Stimulated activated CD8-positive, alpha-beta memory T cell treated with anti-CD3 and anti-CD28 coated beads, Interleukin-12 subunit alpha, Interleukin-12 subunit beta, amount 100 ng/mL, for 24 hours (primary cell): ENCODE results near the gene PLCL2.
"Not testable (repeated sequence)": the region's sequence is repeated elsewhere in the genome, so short reads cannot be mapped to it uniquely, and the experiment has no call there.

Experiments
- DNase-seq: peaks from one replicate; pipeline ENCODE4 v3.0.0-alpha.2; 2020; ENCODE audit errors: extremely low read depth

PLCL2 gene

DNA sequence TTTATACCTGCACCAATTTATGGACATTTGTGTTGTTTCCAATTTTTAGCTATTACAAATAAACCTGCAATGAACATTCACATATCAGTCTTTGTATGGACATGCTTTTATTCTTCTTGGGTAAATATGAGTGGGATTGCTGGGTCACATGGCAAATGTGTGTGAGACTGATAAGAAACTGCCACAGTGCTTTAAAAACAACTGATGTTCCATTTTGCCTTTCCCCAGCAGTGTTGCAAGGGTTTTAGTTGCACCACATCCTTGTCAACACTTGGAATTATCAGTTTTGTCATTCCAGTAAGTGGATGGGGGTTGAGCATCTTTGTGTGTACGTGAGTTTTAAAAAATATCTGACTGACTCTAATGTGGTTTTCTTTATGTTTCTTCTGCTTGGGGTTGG is 191.2 kb downstream of the PLCL2 start:
- no peak for DNase-seq

DNA sequence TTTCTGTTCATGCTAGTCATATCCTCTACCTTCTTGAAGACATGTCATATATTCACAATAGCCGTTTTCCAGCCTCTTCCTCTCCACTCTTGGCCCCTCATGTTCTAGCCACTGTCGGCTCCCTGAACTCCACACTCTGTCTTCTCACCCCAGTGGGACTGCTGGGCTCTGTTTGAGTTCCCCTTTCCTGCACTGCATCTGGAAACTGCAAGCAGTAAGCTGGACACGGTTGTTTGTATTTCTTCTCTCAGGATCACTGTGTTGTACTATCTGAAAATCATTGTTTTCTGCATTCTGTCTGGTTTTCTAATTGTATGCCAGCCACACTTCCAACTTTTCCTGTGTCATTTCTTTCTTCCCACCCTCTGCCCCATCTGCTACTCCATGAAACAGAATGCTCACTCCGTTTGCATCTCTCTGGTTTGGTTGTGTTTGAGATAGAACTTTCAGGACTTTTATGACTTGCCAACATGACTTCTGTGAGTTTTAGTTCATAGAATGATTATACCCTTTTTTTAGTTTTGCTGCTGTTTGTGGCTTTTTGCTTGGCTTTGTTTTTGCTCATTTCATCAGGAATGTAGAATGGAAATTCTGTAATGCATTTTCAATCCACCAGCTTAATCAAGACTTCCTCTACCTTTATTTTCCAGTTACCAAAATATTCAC is 192.3 kb downstream of the PLCL2 start:
- no peak for DNase-seq

DNA sequence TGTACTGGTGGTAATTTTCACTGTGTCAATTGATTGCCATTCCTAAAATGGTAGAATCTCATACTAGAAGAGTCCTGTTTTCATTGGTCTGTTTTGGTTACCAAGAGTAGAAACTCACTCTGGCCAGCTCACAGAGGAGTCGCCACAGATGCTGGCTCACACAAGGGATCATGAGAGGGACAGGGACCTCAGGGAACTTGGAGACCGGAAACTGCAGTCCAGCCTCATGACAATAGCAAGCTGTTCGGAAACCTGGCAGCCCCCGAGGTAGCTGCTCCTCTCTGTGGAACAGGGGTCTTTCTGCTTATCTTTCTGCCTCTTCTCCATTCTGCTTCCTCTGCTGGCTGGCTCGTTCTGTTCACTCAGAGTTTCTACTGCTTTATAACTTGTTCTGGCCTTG is 192.9 kb downstream of the PLCL2 start:
- no peak for DNase-seq

DNA sequence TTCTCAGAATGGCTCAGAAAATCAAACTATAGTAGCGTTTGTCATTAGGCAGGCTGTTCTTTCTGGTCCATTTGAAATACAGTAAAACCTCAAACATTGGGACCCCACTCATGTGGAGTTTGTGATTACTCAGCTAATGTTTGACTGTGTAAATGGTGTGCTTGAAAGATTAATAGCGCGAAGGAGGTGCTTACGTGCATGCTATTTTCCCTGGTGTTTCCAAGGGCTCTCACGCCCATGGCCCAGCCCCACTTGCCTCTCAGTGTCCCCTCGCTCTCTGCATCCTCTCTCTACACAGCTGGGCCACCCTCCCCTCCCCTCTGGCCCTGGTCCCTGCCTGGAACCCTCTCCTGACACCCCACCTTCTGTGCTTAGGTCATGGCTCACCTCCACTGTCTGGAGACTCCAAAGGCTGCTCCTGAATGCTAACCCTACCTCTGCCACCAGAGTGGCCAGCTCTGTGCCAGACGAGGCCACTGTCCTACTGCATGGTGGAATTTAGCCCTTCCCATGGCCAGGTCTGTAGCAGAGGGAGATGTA is 194.2 kb downstream of the PLCL2 start:
- DNase-seq: no peak

DNA sequence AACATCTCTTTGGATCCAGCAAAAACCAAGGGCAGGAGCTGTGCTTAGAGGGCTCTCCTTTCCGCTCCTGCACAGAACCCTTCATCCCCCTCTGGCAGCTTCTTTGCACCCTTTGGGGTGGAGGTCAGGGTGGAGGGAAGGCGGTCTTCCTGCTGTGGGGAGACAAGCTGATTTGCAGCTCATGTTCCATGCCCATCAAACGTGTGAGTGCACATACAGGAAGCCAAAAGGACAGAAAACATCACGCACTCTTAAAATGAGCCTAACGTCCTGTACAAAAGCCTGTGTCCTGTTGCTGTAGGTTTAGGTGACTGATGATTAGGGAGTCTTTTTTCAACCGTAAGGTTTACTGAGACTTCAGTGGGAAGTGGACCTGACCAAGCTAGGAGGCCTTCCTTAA is 195.2 kb downstream of the PLCL2 start:
- no peak for DNase-seq

DNA sequence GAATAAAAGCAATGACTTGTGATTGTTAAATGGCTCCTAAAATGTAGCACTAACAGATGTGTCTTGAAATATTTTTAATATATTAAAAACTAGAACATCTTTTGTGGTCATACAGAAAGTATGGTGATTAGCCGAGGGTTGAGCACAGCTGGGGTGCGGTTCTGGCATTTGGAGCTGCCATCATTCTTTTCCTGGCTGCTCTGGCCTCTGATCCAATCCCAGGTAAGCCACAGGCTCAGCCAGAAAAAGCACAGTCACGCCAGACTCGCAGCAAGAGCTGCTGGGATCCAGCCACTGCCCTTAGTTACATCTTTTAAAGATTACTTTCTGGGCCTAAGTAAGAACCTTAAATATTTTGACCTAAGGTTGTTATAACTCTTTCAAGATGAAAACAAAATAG is 196.8 kb downstream of the PLCL2 start:
- DNase-seq: no peak

DNA sequence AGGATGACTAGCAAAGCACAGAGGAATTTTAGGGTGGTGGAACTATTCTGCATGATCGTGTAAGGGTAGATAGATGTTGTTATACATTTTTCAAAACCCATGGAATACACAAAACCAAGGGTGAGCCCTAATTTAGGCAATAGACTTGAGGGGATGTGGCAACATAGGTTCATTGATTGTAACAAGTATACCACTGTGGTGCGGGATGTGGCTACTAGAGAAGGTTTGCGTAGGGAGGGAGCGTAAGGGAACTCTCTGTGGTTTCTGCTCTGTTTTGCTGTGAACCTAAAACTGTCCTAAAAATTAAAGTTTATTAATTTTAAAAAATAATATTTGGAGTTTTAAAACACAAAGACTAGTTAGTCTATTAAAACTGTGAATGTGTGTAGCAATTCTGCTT is 202.8 kb downstream of the PLCL2 start:
- DNase-seq: no peak

DNA sequence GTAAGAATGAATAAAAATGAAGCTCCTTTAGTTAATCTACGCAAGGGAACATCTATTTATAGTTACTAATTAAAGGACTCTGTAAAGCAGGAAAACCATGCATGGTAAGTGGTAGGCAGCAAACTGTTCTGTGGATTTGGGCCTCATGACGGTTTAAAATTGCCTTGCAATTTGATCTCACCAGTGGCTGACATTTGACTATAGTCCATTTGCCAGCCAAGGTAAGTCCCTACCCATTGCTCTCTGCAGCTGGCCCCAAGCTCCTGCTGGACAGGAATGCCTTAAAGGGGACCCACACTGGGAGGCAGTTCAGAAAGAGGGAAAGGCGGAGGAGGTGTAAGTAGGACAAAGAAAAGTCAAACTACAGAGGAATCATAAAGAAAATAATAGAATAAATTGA is 203.3 kb downstream of the PLCL2 start:
- DNase-seq: no peak

DNA sequence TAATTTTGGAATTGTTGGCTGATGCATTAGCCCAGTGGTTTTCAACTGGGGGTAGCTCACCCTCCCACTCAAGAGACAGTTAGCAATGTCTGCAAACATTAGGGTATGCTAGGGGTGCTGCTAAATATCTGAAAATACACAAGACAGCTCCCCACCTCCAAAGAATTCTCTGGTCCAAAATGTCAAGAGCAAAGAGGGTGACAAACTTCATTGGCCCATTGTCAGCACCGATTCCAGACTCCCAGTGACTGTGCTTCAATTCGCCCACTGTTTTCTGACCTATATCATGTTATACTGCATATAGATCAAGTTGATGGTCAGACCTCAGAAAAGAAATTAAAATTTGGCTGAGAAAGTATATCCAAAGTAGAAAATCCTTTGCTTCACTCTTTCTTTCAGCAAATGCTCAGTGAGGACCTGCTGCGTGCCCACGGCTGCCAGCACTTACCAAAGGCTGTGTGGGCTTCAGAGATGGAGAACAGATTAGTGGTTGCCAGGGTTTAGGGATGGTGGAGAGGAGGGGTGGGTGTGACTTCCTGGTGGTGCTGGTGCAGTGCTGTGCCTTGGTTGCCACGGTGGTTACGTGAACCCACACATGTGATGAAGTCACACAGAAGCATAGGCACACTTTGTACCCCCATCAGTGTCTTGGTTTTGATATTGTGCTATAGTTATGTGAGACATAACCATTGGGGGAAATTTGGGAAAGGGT is 204.0 kb downstream of the PLCL2 start:
- DNase-seq: peak; percentile 14

DNA sequence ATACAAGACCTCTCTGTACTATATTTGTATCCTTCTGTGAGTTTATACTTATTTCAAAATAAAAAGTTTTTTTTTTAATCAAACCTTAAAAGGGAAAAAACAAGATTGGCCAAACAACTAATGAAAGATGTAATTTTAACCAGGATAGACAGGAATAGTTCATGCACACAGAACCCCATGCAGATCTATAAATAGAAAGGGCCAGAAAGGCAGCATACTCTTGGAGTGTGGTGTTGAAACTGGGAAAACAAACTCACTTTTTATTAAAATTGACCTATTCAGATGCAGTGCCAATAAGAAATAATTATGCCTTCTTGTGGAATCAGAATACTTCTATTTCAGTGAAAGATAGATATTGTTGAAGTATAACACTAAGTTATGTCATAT is 204.6 kb downstream of the PLCL2 start:
- DNase-seq: no peak

DNA sequence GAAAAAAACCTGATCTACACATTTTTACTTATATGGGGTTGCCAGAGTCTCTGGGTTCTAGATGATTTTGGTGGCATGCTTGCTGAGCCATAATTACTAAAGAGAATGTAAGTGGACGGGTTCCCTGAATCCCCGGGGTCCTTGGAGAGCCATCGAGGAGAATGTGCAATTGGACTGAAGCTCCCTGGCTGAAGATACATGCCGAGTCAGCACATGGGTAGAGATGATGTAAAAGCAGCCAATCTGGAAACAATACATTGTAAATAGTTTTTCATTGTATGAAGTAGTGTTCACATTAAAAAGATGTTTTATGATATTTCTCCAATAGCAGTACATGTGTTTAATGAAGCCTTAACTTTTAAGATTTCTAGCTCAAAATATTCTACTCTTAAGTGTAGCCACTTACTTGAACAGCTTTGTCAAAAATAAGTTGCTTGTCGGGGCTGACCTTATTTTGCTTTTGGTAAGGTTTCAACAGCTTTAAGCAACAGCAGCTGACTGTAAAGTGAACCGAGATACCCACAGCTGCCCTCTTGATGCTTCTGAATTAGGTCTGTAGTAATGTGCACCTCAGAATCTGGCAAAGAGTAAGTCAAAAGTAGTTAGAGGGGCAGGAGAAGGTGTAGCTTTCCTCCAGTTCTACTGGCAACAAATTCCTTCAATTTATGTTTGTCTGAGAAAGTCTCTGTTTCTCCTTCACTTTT is 205.7 kb downstream of the PLCL2 start:
- DNase-seq: no peak

DNA sequence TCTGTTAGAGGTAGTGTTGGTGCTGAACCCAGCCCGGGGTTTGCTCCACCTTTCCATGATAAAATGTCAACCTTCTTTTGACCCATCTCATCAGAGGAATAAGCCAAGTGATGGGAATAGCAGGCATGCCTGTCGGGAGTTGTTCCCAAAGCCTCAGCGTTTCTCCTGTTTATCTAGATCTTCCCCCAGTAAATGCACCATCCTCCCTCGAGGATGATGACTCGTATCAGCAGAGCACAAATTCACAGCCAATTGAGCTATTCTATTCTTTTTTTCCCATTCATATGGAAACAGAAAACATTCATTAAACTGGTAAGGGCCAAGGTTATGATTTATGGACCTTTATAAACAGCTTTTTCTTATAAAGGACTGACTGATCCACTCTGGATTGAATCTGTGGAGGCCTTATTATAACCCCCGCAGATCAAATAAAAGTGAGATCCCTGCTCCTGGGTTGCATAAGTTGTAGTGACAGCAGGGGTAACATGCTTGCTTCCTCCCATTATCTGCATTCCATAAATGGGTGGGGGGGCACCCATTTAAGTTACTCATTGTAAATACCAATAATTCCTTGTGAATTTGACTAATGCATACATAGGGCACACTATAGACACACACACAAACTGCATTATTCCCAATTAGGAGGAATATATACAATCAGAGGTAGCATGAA is 207.3 kb downstream of the PLCL2 start:
- DNase-seq: no peak

DNA sequence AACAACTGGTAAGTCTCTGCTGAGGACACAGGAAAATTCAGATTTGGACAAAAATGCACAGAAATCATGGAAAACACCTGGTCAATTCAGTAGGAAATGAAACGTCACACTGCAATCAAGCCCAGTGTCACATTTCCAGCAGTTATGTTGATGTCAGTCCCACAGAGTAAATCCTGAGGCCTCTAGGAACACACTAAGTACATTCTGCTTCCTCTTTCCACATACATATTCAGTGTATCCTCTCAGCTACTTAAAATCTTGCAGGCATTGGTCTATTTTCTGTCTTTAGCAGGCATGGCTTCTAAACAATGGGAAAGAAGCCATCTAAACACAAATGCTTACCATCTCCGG is 207.8 kb downstream of the PLCL2 start:
- DNase-seq: no peak

DNA sequence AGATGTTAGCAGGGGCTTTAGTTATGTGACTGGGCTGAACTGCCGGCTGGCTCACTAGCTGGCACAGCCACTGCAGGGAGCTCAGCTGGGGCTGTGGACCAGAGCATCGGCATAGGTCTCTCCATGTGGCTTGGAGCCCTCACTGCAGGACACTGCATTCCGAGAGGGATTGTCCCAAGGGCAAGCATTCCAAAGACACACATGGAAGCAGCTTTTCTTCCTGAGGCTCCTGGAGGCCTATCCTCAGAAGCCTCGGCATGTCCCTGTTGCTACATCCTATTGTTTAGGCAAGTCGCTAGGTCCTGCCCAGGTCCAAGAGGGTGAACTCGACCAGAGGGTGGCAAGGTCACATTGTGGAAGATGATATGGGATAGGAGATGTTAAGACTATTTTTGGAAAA is 209.8 kb downstream of the PLCL2 start:
- no peak for DNase-seq

DNA sequence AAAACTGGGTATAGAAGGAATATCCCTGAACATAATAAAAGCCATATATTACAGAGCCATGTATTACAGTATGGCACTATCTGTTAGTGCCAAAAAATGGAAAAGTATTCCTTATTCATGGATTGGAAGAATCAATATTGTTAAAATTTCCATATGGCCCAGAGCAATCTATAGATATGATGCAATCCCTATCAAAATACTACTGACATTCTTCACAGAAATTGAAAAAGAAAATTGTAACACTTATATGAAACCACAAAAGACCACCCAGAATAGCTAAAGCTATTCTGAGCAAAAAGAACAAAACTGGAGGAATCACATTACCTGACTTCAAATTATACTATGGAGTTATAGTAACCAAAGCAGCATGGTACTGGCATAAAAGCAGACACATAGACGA is 218.8 kb downstream of the PLCL2 start:
- no peak for DNase-seq

DNA sequence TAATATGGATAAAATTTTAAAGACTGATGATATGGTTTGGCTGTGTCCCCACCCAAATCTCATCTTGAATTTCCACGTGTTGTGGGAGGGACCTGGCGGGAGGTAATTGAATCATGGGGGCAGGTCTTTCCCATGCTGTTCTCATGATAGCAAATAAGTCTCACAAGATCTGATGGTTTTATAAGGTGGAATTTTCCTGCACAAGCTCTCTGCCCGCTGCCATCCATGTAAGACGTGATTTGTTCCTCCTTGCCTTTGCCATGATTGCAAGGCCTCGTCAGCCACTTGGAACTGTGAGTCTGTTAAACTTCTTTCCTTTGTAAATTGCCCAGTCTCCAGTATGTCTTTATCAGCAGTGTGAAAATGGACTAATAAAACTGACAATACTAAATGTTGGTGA is 222.0 kb downstream of the PLCL2 start:
- not testable (repeated sequence) for DNase-seq

DNA sequence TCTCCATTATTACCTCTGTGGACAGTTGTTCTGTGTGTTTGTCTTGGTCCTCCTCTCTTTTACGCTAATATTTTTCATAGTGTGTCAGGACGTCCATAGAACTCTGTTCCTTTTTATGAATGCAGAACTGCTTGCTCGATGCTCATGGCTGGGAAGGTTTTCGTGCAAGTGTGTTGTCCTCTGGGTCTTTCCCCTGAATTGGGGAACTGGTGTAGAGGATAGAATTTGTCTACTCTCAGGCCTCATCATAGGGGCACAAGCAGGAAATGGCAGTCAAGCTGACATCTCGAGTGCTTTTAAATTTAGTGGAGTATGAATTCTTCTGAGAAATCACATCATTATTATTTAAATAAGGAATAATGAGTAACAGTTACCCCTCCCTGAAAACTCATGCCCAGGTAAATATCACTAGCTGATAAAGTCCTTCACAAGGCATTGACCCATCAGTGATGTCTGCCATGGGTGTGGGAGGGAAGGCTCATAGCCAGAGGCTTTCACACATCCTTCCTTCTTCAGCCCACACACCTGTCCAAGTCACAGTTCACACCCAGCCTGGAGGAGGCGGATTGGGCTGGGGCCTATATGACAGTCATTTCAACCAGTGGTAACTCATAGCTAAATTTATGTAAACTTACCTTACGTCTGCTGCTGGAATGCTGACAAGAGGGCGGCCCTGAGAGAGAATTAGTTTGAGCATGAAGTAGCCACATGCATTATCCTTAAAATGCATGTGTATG is 226.1 kb downstream of the PLCL2 start:
- no peak for DNase-seq

DNA sequence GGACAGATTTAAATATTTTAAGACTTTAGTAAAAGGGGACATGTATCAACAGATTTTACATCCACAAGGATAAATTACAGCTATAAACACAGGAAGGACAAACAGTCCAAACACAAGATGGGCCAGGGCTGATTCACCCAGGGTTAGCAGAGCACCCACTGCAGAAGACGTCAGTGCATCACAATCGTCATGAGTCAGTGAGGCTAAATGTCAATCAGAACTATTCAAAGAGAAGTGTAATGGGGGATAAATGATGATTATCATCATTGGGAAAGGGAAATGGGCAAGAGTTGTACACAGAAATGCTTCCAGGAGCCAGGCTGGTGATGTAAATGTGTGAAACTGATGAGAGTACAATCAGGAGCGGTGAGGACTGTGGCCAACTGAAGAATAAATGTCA is 226.8 kb downstream of the PLCL2 start:
- no peak for DNase-seq

DNA sequence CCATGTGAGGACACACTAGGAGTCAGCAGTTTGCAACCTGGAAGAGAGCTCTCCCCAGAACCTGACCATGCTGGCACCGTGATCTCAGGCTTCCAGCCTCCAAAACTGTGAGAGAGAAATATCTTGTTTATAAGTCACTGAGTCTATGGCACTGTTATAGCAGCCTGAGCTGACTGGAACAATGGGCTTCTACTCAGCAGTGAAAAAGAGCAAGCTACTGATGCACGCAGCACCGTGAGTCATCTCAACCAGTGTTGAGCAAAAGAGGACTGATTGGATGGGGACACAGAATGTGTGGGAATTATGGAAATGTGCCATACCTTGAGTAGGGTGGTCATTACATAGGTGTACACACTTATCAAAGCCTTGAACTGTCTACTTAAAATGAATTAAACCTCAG is 230.4 kb downstream of the PLCL2 start:
- DNase-seq: no peak

DNA sequence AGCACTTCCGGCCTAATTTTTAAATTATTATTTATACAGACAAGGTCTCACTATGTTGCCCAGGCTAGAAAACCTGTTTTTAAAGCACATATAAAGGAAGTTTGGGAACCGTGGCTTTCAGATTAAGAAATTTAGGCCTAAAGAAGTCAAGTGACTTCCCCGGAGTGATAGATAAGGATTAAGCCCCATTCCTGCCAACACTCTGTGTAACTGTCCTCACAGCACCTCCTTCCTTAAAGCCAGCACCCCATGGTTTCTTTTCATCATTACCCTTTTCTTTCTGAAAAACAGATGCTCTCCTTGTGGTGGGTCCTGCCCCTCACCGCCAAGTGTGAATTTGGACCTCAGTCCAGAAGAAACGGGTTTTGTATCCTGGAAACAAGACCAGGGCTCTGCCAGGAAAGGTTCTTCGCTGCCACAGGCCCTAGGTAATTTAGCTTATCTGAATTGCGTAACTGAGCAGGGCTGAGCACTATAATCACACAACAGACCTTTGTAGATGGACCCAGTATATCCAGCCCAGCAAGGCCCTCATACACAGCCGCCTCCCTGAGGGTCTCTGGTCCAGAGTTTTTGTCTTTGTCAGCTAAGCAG is 231.3 kb downstream of the PLCL2 start:
- DNase-seq: no peak

DNA sequence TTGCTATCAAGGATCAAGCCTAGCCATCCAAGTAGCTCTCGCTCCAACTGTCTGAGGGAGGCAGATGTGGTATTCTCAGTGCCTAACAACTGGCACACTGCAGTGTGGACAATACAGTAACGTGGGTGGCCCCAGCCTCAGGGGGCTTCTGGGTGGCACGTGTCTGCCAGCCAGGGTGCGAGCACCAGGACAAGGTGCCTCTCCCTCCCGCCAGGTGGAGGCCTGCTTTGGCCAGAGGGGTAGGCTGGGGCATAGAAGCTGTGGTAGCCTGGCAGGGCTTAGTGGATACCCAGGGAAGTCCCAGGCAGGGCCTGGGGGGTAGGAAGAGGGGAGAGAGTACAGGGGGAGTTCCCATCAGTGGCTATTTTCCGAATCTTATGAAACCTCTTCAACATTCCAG is 234.0 kb downstream of the PLCL2 start:
- no peak for DNase-seq
